NCI-H2171 (cell line): Measurements from ENCODE around the gene ARHGAP29.

Experiments
- DNase-seq: peaks from one replicate; lab custom pipeline; 2025; lab: John Stamatoyannopoulos, UW

Gene ARHGAP29

DNA sequence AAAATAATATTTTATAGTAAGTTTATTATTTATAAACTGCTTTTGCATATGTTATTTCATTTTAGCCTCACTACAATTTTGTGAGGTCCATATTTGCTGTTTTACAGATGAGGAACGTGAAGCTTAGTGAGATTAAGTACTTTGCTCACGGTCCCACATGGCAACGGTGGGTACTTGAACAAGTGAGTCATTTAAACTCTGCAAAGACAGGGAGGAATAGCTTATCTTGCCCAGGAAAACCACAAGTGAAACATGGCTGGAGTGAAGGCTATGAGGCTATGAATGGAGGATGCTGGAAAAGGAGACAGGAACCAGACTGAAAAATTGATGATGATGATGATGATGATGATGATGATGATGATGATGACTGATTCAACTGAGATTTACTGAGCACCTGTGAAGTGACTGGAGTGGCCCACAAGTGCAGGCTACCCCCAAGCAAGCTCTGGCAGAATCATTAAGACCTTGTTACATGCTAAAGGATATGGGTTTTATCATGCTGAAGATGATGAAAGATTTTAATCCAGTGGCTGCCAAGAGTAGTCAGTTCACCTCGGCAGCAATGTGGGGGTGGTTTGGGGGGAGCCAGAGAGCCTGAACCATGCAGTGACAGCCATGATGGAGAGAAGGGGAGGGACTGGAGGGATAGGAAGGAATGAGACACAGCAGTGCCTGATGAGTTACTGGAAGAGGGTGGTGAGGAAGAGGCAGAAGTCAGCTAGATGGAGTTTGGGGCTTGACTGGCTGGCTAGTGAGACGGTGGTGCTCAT, 115.0 kb downstream of the ARHGAP29 start:
- DNase-seq, result no peak
